GM10266 (cell line): ENCODE data around the gene KIAA1755.

Source experiments
- DNase-seq: peaks from one replicate; pipeline ENCODE4 v3.0.0; 2012; ENCODE audit errors: extremely low spot score
- TF ChIP-seq, protein P1 (sequence below): IDR thresholded peaks from 2 replicates; pipeline ENCODE4 v1.5.1; 2012; ENCODE audit warnings: mild to moderate bottlenecking, low read depth; ENCODE audit not compliant: control insufficient read depth, insufficient read depth; ENCODE audit errors: missing control alignments

Gene KIAA1755

DNA sequence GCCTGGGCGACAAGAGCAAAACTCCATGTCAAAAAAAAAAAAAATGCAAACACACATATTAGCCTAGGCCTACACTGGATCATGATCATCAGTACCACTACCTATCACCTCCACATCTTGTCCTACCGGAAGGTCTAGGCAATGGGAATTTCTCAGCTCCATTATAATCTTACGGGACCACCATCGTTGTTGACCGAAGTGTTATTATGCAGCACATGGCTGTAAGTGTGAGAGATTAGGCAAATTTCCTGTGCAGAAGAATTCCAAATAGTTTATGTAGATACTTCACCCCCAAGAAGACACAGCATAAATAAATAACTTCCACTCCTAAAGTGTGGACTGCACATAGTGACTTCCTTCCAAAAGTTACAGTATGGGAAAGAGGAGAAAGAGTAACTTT, 16.8 kb upstream of the KIAA1755 start:
- TF ChIP-seq, protein P1, sequence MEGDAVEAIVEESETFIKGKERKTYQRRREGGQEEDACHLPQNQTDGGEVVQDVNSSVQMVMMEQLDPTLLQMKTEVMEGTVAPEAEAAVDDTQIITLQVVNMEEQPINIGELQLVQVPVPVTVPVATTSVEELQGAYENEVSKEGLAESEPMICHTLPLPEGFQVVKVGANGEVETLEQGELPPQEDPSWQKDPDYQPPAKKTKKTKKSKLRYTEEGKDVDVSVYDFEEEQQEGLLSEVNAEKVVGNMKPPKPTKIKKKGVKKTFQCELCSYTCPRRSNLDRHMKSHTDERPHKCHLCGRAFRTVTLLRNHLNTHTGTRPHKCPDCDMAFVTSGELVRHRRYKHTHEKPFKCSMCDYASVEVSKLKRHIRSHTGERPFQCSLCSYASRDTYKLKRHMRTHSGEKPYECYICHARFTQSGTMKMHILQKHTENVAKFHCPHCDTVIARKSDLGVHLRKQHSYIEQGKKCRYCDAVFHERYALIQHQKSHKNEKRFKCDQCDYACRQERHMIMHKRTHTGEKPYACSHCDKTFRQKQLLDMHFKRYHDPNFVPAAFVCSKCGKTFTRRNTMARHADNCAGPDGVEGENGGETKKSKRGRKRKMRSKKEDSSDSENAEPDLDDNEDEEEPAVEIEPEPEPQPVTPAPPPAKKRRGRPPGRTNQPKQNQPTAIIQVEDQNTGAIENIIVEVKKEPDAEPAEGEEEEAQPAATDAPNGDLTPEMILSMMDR = no peak
- DNase-seq = no peak

- no peak for DNase-seq
- TF ChIP-seq, protein P1 = no peak
Measured at GRCh38 chr20:38275815-38276550, 15.4 kb upstream of the KIAA1755 start.

GRCh38 chr20:38272961-38273360, 12.4 kb upstream of the KIAA1755 start:
- TF ChIP-seq, protein P1 = no peak

GRCh38 chr20:38272398-38272797, 11.9 kb upstream of the KIAA1755 start:
- TF ChIP-seq, protein P1 = no peak
- no peak for DNase-seq

More at GRCh38 chr20:38272961-38273360, 12.4 kb upstream of the KIAA1755 start:
- DNase-seq = no peak

- TF ChIP-seq, protein P1 = no peak
Measured at GRCh38 chr20:38271608-38272120, 11.1 kb upstream of the KIAA1755 start.

DNA sequence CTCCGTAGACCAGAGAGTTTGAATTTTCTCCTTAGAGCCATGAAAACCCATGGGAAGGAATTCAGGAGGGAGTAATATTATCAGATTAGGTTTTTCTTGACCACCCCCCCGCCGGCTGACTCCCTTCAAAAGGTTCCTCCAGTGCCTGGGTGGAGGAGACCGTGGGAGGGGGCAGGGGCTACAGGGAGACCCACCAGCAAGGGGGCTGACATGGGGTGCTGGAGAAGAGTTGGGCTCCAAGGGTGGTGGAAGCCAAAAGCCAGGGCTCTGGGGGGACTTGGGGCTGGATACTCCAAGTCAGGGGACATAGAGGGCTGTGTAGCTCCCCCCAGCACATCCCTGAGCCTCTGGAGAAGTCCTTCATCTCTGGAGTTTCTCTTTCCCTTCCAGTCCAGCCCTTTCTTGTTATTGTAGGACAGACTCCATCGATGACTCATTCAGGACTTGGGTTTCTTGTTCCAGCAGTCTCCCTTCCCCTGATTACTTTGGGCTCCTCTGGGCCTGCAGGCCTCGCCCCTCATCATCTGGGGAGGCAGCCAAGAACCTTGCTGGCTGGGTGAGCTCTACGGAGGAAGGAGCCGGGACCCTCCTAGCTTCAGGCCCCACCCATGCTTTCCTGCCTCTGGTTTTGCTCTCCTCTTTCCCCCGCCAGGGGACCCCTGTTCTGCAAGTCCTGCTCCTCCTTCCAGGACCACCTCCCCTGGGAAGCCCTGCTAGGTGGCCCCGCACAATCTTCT, 10.5 kb upstream of the KIAA1755 start:
- no peak for DNase-seq
- TF ChIP-seq, protein P1 = no peak

More at GRCh38 chr20:38271608-38272120, 11.1 kb upstream of the KIAA1755 start:
- no peak for DNase-seq

DNA sequence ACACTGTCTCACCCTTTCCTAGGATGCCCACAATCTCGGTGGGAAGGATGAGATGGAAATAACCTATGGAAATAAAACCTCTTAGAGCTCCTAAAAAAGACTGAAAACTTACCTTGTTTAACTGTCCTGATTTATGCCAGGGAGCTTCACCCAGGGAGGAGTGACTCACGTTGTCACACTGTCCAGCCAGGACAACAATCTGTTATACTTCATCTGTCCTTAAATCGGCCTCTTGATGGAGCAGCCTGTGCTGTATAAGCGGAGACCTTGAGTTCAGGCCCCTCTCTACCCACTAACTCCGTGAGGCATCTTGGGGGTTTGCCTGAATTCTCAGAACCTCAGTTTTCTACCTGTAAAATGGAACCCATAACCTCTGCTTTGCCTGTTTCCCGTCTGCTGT, 9.2 kb upstream of the KIAA1755 start:
- TF ChIP-seq, protein P1 = no peak
- no peak for DNase-seq
